Calu3 (cell line): Measurements from ENCODE around the gene RP2. TPM values are rescaled to one million over a fixed set of nuclear protein-coding genes. Genes with fewer than 3 reads are reported as not detected.

Source experiments
- BruUV-seq: library from RNA; stranded (reverse); fragments of 400-500 nt; replicated peaks from 2 replicates; lab custom pipeline; 2021; lab: Mats Ljungman, UMichigan
- CTCF ChIA-PET: fragments of 300-600 bp; sonication (Branson Sonifier 250); formaldehyde crosslinking; loops from one replicate; lab custom pipeline; 2022; ENCODE audit warnings: antibody characterized with exemption; lab: Charles Lee
- DNase-seq: peaks from one replicate; pipeline ENCODE4 v3.0.0; 2022
- H3K27ac Mint-ChIP-seq: one replicate; pipeline ENCODE4 v1.8.0; 2022; ENCODE audit warnings: mixed read lengths; ENCODE audit not compliant: unreplicated experiment
- H3K27me3 Mint-ChIP-seq: one replicate; pipeline ENCODE4 v1.8.0; 2022; ENCODE audit warnings: mixed read lengths; ENCODE audit not compliant: unreplicated experiment
- H3K36me3 Mint-ChIP-seq: one replicate; pipeline ENCODE4 v1.8.0; 2022; ENCODE audit warnings: mild to moderate bottlenecking, moderate library complexity, mixed read lengths; ENCODE audit not compliant: insufficient read depth, unreplicated experiment
- H3K4me1 Mint-ChIP-seq: one replicate; pipeline ENCODE4 v1.8.0; 2022; ENCODE audit warnings: mild to moderate bottlenecking, low read depth, mixed read lengths; ENCODE audit not compliant: unreplicated experiment
- H3K4me3 Mint-ChIP-seq: one replicate; pipeline ENCODE4 v1.8.0; 2022; ENCODE audit warnings: mild to moderate bottlenecking, low read depth, moderate library complexity, mixed read lengths; ENCODE audit not compliant: unreplicated experiment
- H3K9me3 Mint-ChIP-seq: one replicate; pipeline ENCODE4 v1.8.0; 2022; ENCODE audit warnings: low read depth, mixed read lengths; ENCODE audit not compliant: unreplicated experiment
- CTCF ChIP-seq: fragments of 200-600 bp; IDR thresholded peaks from one replicate; pipeline ENCODE4 v1.8.0; 2022; ENCODE audit warnings: antibody characterized with exemption; ENCODE audit not compliant: unreplicated experiment
- intact Hi-C: fragments of 100-400 bp; cut with micrococcal nuclease; formaldehyde crosslinking; loops from one replicate; pipeline ENCODE4 v1.10.0; 2022; ENCODE audit not compliant: unreplicated experiment
- total RNA-seq: library from RNA; stranded (reverse); gene quantifications from 2 replicates; pipeline ENCODE4 v1.2.3, GENCODE V29; 2022

RP2 gene
- total RNA-seq, 1 experiment from 2014 or later, result 25.5 TPM

- H3K4me1 Mint-ChIP-seq, result peaks cover 29% of the 10 kb centered on the region
- H3K9me3 Mint-ChIP-seq, result peaks cover 2% of the 10 kb centered on the region
- no peak for DNase-seq
- H3K27ac Mint-ChIP-seq, result peak overlapping the region; percentile 93
- H3K4me3 Mint-ChIP-seq, result peak overlapping the region; percentile 24
- H3K27me3 Mint-ChIP-seq, result no peaks in the 10 kb centered on the region
- TF ChIP-seq CTCF, result no peak
- BruUV-seq, result TSS peak; percentile 65
- no peaks in the 10 kb centered on the region for H3K36me3 Mint-ChIP-seq
- intact Hi-C loops, result loop anchor here (1.0 to 2.0 kb wide), 2 partner anchors 33 to 106 kb away; partner anchors contain the start of gene SLC9A7
- CTCF ChIA-PET, result interaction anchor here (0.7 to 1.3 kb wide), 2 partner anchors 34 to 425 kb away, joined by 3 read pairs; partner anchors contain the start of gene SLC9A7
These were observed 44.0 kb upstream of the RP2 start for GRCh38 chrX:46792810-46793188.

GRCh38 chrX:46793386-46794143, 43.3 kb upstream of the RP2 start:
- DNase-seq, result no peak
- BruUV-seq, result no TSS peak
- Mint-ChIP-seq H3K36me3 (no peaks in the 10 kb centered on the region), H3K27ac (peak overlapping the region; percentile 93), H3K27me3 (no peaks in the 10 kb centered on the region), H3K9me3 (no peaks in the 10 kb centered on the region), H3K4me3 (peak overlapping the region; percentile 7), H3K4me1 (peaks cover 29% of the 10 kb centered on the region)
- intact Hi-C loops, result loop anchor here (2.0 kb wide), 1 partner anchor 107 kb away; no protein-coding TSS in a partner anchor
- TF ChIP-seq CTCF, result no peak
- CTCF ChIA-PET, result interaction anchor here (1.3 kb wide), 1 partner anchor 35 kb away, joined by 3 read pairs; the partner anchor contains the start of gene SLC9A7

GRCh38 chrX:46796574-46797191, 40.2 kb upstream of the RP2 start:
- BruUV-seq, result no TSS peak
- intact Hi-C loops, result loop anchor here (1.0 to 5.0 kb wide), 3 partner anchors 37 to 414 kb away; partner anchors contain the start of gene SLC9A7
- no peaks in the 10 kb centered on the region for H3K27me3 Mint-ChIP-seq
- no peaks in the 10 kb centered on the region for H3K9me3 Mint-ChIP-seq
- TF ChIP-seq CTCF, result peak; percentile 71
- no peaks in the 10 kb centered on the region for H3K36me3 Mint-ChIP-seq
- peak overlapping the region; percentile 73 for H3K27ac Mint-ChIP-seq
- DNase-seq, result peak; percentile 82
- H3K4me3 Mint-ChIP-seq, result no peak overlapping the region
- peaks cover 21% of the 10 kb centered on the region for H3K4me1 Mint-ChIP-seq
- CTCF ChIA-PET, result interaction anchor here (1.0 to 1.6 kb wide), 3 partner anchors 27 to 242 kb away, joined by 4 to 19 read pairs (median 5); partner anchors contain the start of gene SLC9A7

GRCh38 chrX:46803140-46803539, 33.7 kb upstream of the RP2 start:
- no peaks in the 10 kb centered on the region for H3K9me3 Mint-ChIP-seq
- TF ChIP-seq CTCF, result no peak
- no peak overlapping the region for H3K27ac Mint-ChIP-seq
- peak; percentile 41 for DNase-seq
- intact Hi-C loops, result loop anchor here (10.0 kb wide), 2 partner anchors 232 to 292 kb away; no protein-coding TSS in a partner anchor
- H3K36me3 Mint-ChIP-seq, result no peaks in the 10 kb centered on the region
- H3K4me3 Mint-ChIP-seq, result no peak overlapping the region
- no peaks in the 10 kb centered on the region for H3K27me3 Mint-ChIP-seq
- no TSS peak for BruUV-seq
- H3K4me1 Mint-ChIP-seq, result peaks cover 10% of the 10 kb centered on the region
- CTCF ChIA-PET, result no interaction called here
